Neural crest cell (in vitro differentiated cells): ENCODE measurements around the gene LPP. TPM values are rescaled to one million over a fixed set of nuclear protein-coding genes. Genes with fewer than 3 reads are reported as not detected.

Experiments used
- DNase-seq: peaks from one replicate; pipeline ENCODE4 v3.0.0; 2021; ENCODE audit warnings: low read depth, mixed read lengths, low spot score
- H3K27ac Mint-ChIP-seq: one replicate; pipeline ENCODE4 v1.8.0; 2021; ENCODE audit warnings: mild to moderate bottlenecking, mixed read lengths; ENCODE audit not compliant: unreplicated experiment
- H3K27me3 Mint-ChIP-seq: 2 replicates; pipeline ENCODE4 v1.8.0; 2021; ENCODE audit warnings: low read depth, mild to moderate bottlenecking, mixed read lengths
- H3K36me3 Mint-ChIP-seq: 2 replicates; pipeline ENCODE4 v1.8.0; 2021; ENCODE audit warnings: low read depth, mild to moderate bottlenecking, mixed read lengths
- H3K4me1 Mint-ChIP-seq: 2 replicates; pipeline ENCODE4 v1.8.0; 2021; ENCODE audit warnings: mixed read lengths
- H3K4me3 Mint-ChIP-seq: one replicate; pipeline ENCODE4 v1.8.0; 2021; ENCODE audit warnings: mild to moderate bottlenecking, mixed read lengths
- H3K9me3 Mint-ChIP-seq: 2 replicates; pipeline ENCODE4 v1.8.0; 2021; ENCODE audit warnings: mixed read lengths
- total RNA-seq: library from RNA; stranded (reverse); gene quantifications from 2 replicates; pipeline ENCODE4 v1.2.1, GENCODE V29; 2021
- TF ChIP-seq, protein P1 (sequence below): fragments of 200-600 bp; sonication (generic); conservative IDR thresholded peaks from 2 replicates; pipeline ENCODE4 v1.5.0; 2021; ENCODE audit warnings: antibody characterized with exemption, mild to moderate bottlenecking

Gene LPP
- total RNA-seq, 1 donor from 2014 or later: 38.7 TPM

DNA sequence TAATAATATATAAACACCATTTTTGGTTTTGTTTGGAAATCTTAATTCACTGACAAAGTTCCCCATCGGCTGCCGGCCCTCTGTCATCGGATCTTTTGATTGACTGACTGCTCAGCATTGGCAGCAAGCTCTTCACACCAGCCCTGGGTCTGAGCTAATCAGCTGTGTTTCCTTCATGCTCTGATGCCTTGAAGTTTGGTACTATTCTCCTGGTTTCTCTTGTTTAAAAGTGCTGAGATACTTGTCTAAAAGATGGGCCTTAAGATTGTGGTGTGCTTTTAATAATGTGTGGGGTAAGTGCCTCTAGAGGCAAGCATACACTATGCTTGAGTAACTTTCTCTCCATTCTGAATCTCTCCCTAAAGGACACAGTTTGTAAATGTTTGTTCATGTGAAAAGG lies 602.3 kb downstream of the LPP start:
- Mint-ChIP-seq H3K4me1 (no peaks in the 10 kb centered on the region), H3K27ac (no peak overlapping the region), H3K9me3 (no peaks in the 10 kb centered on the region), H3K36me3 (no peaks in the 10 kb centered on the region), H3K4me3 (no peak overlapping the region), H3K27me3 (no peaks in the 10 kb centered on the region)
- DNase-seq: no peak
- TF ChIP-seq, protein P1, sequence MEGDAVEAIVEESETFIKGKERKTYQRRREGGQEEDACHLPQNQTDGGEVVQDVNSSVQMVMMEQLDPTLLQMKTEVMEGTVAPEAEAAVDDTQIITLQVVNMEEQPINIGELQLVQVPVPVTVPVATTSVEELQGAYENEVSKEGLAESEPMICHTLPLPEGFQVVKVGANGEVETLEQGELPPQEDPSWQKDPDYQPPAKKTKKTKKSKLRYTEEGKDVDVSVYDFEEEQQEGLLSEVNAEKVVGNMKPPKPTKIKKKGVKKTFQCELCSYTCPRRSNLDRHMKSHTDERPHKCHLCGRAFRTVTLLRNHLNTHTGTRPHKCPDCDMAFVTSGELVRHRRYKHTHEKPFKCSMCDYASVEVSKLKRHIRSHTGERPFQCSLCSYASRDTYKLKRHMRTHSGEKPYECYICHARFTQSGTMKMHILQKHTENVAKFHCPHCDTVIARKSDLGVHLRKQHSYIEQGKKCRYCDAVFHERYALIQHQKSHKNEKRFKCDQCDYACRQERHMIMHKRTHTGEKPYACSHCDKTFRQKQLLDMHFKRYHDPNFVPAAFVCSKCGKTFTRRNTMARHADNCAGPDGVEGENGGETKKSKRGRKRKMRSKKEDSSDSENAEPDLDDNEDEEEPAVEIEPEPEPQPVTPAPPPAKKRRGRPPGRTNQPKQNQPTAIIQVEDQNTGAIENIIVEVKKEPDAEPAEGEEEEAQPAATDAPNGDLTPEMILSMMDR: no peak

DNA sequence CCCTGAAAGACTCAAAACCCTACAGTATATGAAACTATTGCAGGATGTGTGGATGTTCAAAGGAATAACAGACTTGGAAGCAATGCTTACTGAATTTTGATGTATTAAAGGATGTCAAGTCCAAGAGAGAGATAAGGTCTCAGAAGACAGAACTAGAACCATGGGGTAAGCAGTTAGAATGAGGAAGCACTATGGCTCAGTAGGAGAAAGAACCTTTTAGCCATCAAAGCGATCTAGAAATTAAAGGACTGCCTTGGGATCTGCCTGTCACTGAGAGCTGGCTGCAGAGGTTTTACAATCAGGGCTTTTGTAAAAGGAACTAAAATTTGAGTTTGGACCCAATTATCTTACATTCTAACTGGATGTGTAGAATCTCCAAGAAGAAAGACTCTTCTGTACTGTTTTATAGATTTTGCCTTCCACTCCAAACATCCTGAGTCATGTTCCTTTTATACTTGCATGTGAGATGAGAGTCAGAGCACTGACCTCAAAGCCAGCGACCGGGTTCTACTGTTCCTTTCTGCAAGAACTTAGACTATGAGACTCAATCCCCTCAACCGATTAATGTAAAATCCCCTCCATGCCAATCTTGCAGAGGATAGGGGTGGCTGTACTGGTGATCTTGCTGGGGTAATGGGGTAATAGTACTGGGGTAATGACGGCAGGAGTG lies 605.5 kb downstream of the LPP start:
- Mint-ChIP-seq H3K27me3 (no peaks in the 10 kb centered on the region), H3K27ac (peak overlapping the region; percentile 17), H3K9me3 (no peaks in the 10 kb centered on the region), H3K4me1 (no peaks in the 10 kb centered on the region), H3K36me3 (no peaks in the 10 kb centered on the region), H3K4me3 (no peak overlapping the region)
- no peak for DNase-seq
- TF ChIP-seq, protein P1: no peak

DNA sequence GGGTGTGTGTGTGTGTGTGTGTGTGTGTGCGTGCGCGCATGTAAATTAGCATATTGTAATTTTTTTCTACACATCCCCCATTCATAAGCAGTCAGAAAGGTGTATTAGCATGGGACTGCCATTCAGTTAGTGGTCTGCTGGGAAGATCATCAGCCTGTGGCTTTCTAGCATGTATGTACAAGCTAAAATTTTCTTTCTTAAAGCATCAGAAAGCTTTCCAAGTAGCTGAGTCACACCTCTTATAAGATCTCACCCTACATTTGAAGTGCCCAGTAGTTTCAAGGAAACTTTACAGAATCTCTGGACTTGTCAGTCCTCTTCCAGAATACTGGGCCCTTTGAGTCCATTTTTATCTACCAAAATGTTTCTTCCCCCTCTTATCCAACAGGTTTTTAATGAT lies 606.5 kb downstream of the LPP start:
- no peaks in the 10 kb centered on the region for H3K27me3 Mint-ChIP-seq

DNA sequence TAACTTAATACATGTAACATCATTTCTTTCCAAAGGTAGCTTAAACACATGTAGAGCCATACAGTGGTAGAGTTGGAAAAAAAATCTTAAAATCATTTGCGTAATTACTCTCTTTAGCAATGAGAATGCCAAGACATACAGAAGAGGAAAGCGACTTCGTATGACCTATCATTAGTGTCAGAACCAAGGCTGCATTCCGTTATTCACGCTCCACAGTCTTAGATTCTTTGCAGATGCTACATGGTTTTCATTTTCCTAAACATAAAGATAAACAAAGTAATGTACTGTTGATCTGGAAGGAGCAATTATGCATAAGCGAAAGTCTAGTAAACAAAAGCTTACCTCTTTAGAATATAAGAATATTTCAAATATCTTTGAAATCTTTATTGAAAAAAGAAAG lies 607.5 kb downstream of the LPP start:
- Mint-ChIP-seq H3K27ac (no peak overlapping the region), H3K36me3 (no peaks in the 10 kb centered on the region), H3K4me1 (no peaks in the 10 kb centered on the region), H3K9me3 (no peaks in the 10 kb centered on the region), H3K4me3 (no peak overlapping the region), H3K27me3 (no peaks in the 10 kb centered on the region)
- TF ChIP-seq, protein P1: no peak
- no peak for DNase-seq

More for the DNA sequence above, 606.5 kb downstream of the LPP start:
- H3K4me3 Mint-ChIP-seq: no peak overlapping the region
- TF ChIP-seq, protein P1: no peak
- H3K27ac Mint-ChIP-seq: no peak overlapping the region
- DNase-seq: no peak
- no peaks in the 10 kb centered on the region for H3K4me1 Mint-ChIP-seq
- H3K36me3 Mint-ChIP-seq: no peaks in the 10 kb centered on the region
- H3K9me3 Mint-ChIP-seq: no peaks in the 10 kb centered on the region

- Mint-ChIP-seq H3K27ac (no peak overlapping the region), H3K9me3 (no peaks in the 10 kb centered on the region), H3K36me3 (no peaks in the 10 kb centered on the region), H3K4me1 (no peaks in the 10 kb centered on the region), H3K4me3 (no peak overlapping the region), H3K27me3 (no peaks in the 10 kb centered on the region)
- no peak for DNase-seq
- TF ChIP-seq, protein P1: no peak
Measured at GRCh38 chr3:188761964-188762363, 608.0 kb downstream of the LPP start.
